Fibroblast of skin of right quadriceps (primary cell): Measurements from ENCODE around the gene VAPB.

Experiments used
- DNase-seq: peaks from one replicate; pipeline ENCODE4 v3.0.0-alpha.2; 2013

The VAPB gene

GRCh38 chr20:58486207-58486606 is 97.2 kb downstream of the VAPB start:
- no peak for DNase-seq

GRCh38 chr20:58492074-58492718 is 103.2 kb downstream of the VAPB start:
- DNase-seq, result no peak

- peak; percentile 12 for DNase-seq
Observed at GRCh38 chr20:58492795-58493524, 103.9 kb downstream of the VAPB start.

- DNase-seq, result no peak
Observed at GRCh38 chr20:58494923-58495622, 106.0 kb downstream of the VAPB start.

GRCh38 chr20:58495623-58496428 is 106.8 kb downstream of the VAPB start:
- no peak for DNase-seq

GRCh38 chr20:58496429-58496769 is 107.4 kb downstream of the VAPB start:
- DNase-seq, result no peak

- DNase-seq, result no peak
Observed at GRCh38 chr20:58497076-58497641, 108.1 kb downstream of the VAPB start.

- no peak for DNase-seq
Observed at GRCh38 chr20:58497724-58498469, 108.9 kb downstream of the VAPB start.

GRCh38 chr20:58498470-58499068 is 109.5 kb downstream of the VAPB start:
- DNase-seq, result no peak

GRCh38 chr20:58500256-58500655 is 111.2 kb downstream of the VAPB start:
- no peak for DNase-seq
